ENCODE results near the gene NACA. TPM values are rescaled to one million over a fixed set of nuclear protein-coding genes. Genes with fewer than 3 reads are reported as not detected.

The NACA gene
- total and polyA plus RNA-seq, 2 of the 13 experiments (the other 11 are each of a cell fraction or from before 2014, with no cell fraction given), result 799 to 1,700 TPM

DNA sequence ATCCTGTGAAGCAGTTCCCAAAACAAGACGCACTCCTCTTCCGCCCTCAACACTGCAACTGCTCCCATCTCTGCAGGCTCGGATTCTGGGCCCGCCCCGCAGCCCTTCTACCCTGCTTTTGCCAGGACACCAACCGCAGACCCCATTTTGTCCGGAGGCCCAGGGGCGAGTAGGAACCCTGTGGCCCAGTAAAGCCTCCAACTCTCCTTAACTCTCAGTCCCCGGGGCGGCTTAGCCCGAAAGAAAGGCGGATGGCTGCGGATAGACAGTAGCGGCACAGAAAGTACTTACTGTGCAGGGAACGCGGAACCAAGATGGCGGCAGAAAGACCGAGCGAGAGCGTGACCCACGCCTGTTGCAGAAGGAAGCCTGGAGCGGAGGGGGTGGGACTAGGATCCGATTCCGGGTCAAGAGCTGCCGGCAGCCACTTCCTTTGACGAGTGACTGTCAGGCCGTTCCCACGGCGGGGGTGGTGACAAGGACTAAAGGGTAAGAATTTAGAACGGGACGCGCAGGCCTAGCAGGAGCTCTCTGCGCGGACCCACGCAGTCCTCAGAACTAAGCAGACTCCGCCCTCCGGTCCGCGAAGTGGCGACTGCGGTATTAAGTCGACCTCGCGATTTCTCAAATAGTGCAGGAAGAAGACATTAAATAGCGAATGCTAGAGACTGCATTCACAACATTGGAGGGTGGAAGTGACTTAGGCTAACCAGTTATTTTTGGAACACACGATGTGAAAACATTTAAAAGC is at the start of gene NACA (continued):
- TF ChIP-seq, protein P1, sequence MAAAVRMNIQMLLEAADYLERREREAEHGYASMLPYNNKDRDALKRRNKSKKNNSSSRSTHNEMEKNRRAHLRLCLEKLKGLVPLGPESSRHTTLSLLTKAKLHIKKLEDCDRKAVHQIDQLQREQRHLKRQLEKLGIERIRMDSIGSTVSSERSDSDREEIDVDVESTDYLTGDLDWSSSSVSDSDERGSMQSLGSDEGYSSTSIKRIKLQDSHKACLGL (CRISPR knock-in tag; IDR thresholded peaks at IDR 0.05), result peak; percentile 70; the same call in 1 of the 2 replicates
- TF ChIP-seq ARNTL (CRISPR knock-in tag; IDR thresholded peaks at IDR 0.05), result peak; percentile 71
- TF ChIP-seq, protein P2, sequence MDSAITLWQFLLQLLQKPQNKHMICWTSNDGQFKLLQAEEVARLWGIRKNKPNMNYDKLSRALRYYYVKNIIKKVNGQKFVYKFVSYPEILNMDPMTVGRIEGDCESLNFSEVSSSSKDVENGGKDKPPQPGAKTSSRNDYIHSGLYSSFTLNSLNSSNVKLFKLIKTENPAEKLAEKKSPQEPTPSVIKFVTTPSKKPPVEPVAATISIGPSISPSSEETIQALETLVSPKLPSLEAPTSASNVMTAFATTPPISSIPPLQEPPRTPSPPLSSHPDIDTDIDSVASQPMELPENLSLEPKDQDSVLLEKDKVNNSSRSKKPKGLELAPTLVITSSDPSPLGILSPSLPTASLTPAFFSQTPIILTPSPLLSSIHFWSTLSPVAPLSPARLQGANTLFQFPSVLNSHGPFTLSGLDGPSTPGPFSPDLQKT (CRISPR knock-in tag; IDR thresholded peaks at IDR 0.05; ENCODE audit: borderline replicate concordance), result no peak
- peak; percentile 80; the same call in 1 of the 2 replicates for TF ChIP-seq ZNF670 (CRISPR knock-in tag; IDR thresholded peaks at IDR 0.05; ENCODE audit: borderline replicate concordance)
- no peak for TF ChIP-seq RBM22 (optimal IDR thresholded peaks at IDR 0.05; ENCODE audit: low read length)
- TF ChIP-seq ZNF224 (CRISPR knock-in tag; IDR thresholded peaks at IDR 0.05), result peak; percentile 9; the same call in 1 of the 2 replicates
- no peak for TF ChIP-seq ZNF879 (CRISPR knock-in tag; IDR thresholded peaks at IDR 0.05)
- no peak for TF ChIP-seq NR3C1 (CRISPR knock-in tag; IDR thresholded peaks at IDR 0.05)
- TF ChIP-seq CHD2 (IDR thresholded peaks at IDR 0.05; ENCODE audit: low read depth, low read length), result peak; percentile 62
- TF ChIP-seq ZZZ3 (CRISPR knock-in tag; IDR thresholded peaks at IDR 0.05; ENCODE audit: borderline replicate concordance), result peak; percentile 97; the same call in 1 of the 2 replicates
- TF ChIP-seq, protein P3, sequence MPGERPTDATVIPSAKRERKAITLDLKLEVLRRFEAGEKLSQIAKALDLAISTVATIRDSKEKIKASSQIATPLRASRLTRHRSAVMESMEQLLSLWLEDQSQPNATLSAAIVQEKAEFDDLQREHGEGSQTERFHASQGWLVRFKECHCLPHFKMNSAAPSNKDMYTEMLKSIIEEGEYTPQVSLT (CRISPR knock-in tag; IDR thresholded peaks at IDR 0.05; ENCODE audit: borderline replicate concordance, low read depth), result no peak
- TF ChIP-seq, protein P4, sequence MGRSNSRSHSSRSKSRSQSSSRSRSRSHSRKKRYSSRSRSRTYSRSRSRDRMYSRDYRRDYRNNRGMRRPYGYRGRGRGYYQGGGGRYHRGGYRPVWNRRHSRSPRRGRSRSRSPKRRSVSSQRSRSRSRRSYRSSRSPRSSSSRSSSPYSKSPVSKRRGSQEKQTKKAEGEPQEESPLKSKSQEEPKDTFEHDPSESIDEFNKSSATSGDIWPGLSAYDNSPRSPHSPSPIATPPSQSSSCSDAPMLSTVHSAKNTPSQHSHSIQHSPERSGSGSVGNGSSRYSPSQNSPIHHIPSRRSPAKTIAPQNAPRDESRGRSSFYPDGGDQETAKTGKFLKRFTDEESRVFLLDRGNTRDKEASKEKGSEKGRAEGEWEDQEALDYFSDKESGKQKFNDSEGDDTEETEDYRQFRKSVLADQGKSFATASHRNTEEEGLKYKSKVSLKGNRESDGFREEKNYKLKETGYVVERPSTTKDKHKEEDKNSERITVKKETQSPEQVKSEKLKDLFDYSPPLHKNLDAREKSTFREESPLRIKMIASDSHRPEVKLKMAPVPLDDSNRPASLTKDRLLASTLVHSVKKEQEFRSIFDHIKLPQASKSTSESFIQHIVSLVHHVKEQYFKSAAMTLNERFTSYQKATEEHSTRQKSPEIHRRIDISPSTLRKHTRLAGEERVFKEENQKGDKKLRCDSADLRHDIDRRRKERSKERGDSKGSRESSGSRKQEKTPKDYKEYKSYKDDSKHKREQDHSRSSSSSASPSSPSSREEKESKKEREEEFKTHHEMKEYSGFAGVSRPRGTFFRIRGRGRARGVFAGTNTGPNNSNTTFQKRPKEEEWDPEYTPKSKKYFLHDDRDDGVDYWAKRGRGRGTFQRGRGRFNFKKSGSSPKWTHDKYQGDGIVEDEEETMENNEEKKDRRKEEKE (IDR thresholded peaks at IDR 0.05), result no peak
- TF ChIP-seq, protein P5, sequence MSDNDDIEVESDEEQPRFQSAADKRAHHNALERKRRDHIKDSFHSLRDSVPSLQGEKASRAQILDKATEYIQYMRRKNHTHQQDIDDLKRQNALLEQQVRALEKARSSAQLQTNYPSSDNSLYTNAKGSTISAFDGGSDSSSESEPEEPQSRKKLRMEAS (IDR thresholded peaks at IDR 0.05), result peak; percentile 95
- TF ChIP-seq NCOR1 (IDR thresholded peaks at IDR 0.05; ENCODE audit: borderline replicate concordance, low read length), result peak; percentile 17; the same call in 1 of the 2 replicates
- TF ChIP-seq, protein P6, sequence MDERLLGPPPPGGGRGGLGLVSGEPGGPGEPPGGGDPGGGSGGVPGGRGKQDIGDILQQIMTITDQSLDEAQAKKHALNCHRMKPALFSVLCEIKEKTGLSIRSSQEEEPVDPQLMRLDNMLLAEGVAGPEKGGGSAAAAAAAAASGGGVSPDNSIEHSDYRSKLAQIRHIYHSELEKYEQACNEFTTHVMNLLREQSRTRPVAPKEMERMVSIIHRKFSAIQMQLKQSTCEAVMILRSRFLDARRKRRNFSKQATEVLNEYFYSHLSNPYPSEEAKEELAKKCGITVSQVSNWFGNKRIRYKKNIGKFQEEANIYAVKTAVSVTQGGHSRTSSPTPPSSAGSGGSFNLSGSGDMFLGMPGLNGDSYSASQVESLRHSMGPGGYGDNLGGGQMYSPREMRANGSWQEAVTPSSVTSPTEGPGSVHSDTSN (CRISPR knock-in tag; IDR thresholded peaks at IDR 0.05), result peak; percentile 79
- TF ChIP-seq GTF3A (CRISPR knock-in tag; conservative IDR thresholded peaks at IDR 0.05), result no peak; the same call in 1 of the 2 replicates
- TF ChIP-seq, protein P7, sequence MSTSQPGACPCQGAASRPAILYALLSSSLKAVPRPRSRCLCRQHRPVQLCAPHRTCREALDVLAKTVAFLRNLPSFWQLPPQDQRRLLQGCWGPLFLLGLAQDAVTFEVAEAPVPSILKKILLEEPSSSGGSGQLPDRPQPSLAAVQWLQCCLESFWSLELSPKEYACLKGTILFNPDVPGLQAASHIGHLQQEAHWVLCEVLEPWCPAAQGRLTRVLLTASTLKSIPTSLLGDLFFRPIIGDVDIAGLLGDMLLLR (CRISPR knock-in tag; IDR thresholded peaks at IDR 0.05), result no peak
- TF ChIP-seq ZBTB1 (CRISPR knock-in tag; IDR thresholded peaks at IDR 0.05; ENCODE audit: borderline replicate concordance), result no peak
- TF ChIP-seq KMT2B (CRISPR knock-in tag; IDR thresholded peaks at IDR 0.05), result peak; percentile 91
- TF ChIP-seq, protein P8, sequence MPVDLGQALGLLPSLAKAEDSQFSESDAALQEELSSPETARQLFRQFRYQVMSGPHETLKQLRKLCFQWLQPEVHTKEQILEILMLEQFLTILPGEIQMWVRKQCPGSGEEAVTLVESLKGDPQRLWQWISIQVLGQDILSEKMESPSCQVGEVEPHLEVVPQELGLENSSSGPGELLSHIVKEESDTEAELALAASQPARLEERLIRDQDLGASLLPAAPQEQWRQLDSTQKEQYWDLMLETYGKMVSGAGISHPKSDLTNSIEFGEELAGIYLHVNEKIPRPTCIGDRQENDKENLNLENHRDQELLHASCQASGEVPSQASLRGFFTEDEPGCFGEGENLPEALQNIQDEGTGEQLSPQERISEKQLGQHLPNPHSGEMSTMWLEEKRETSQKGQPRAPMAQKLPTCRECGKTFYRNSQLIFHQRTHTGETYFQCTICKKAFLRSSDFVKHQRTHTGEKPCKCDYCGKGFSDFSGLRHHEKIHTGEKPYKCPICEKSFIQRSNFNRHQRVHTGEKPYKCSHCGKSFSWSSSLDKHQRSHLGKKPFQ (CRISPR knock-in tag; IDR thresholded peaks at IDR 0.05; ENCODE audit: insufficient replicate concordance), result no peak
